ENCODE results near the gene SOD2. TPM values are rescaled to one million over a fixed set of nuclear protein-coding genes. Genes with fewer than 3 reads are reported as not detected.
A peak's percentile ranks its signal among the peaks of the same experiment; 100 is the strongest.

The SOD2 gene
- total and polyA plus RNA-seq, 2 of the 13 experiments (the other 11 are each of a cell fraction or from before 2014, with no cell fraction given) = 304 to 309 TPM

- Histone ChIP-seq H3K27me3 (ENCODE audit: control insufficient read depth in 1 of 2, insufficient read depth in 2 of 2, low read length in 2 of 2) (no peaks in the 10 kb centered on the region; a peak in 1 of 5 replicates), H3K27ac (ENCODE audit: extremely low read length, insufficient read depth, low read length) (no peak overlapping the region), H3K4me3 (replicated peaks in 1 of 3; ENCODE audit: insufficient read depth in 1 of 3, low read depth in 2 of 3, low read length in 3 of 3) (peak overlapping the region in 1 of 3 experiments; percentile 99; a peak in 3 of 6 replicates), H3K4me1 (ENCODE audit: insufficient read depth, low read length) (peaks cover 58% of the 10 kb centered on the region), H2AFZ (ENCODE audit: low read length) (no peak overlapping the region), H3K79me2 (ENCODE audit: insufficient read depth, low read length) (peaks cover 94% of the 10 kb centered on the region), H4K20me1 (ENCODE audit: insufficient read depth, low read length) (peaks cover 75% of the 10 kb centered on the region), H3K4me2 (ENCODE audit: low read depth, low read length) (peak overlapping the region; percentile 96), H3K36me3 (replicated peaks in 1 of 2; ENCODE audit: control insufficient read depth in 1 of 2, insufficient read depth in 2 of 2, low read length in 2 of 2) (peaks cover 0 to 4% of the 10 kb centered on the region in 2 experiments; a peak in 3 of 5 replicates), H3K9ac (ENCODE audit: insufficient read depth, low read depth, low read length) (no peak overlapping the region), H3K9me3 (ENCODE audit: low read length) (no peaks in the 10 kb centered on the region)
- ChIA-PET CTCF (ENCODE audit: low intra/inter-chr PET ratio, low total read pairs) (no interaction called here), POLR2A (interaction anchor here (0.7 to 13.1 kb wide), 4 partner anchors 30 to 76 kb away, joined by 3 to 175 read pairs (median 84); partner anchors contain the start of genes ACAT2, MRPL18 and TCP1)
- in situ Hi-C loops (cut with HindIII; ENCODE audit: extremely low pct_ligation_motif_present, low pct_unique_long_range_greater_than_20kb) (no loop called here), intact Hi-C loops (cut with micrococcal nuclease; ENCODE audit: unreplicated experiment) (no loop called here)
- no peak for DNase-seq (ENCODE audit: low spot score)
- 90% methylated on average over 6 of the region's 6 CpGs for WGBS (ENCODE audit: low lambda C conversion rate)
- no peak for ATAC-seq
- FAIRE-seq = no peak
- BruUV-seq (replicated peaks) = no TSS peak
- TF ChIP-seq ZNF329 (CRISPR knock-in tag; IDR thresholded peaks at IDR 0.05; ENCODE audit: low read depth) (no peak), CSRNP2 (CRISPR knock-in tag; conservative IDR thresholded peaks at IDR 0.05; ENCODE audit: low read depth) (no peak), YEATS4 (CRISPR knock-in tag; IDR thresholded peaks at IDR 0.05; ENCODE audit: borderline replicate concordance) (no peak), ZNF788 (CRISPR knock-in tag; IDR thresholded peaks at IDR 0.05; ENCODE audit: borderline replicate concordance) (no peak), ZFX (CRISPR knock-in tag; IDR thresholded peaks at IDR 0.05; ENCODE audit: low read depth) (no peak), UBTF (CRISPR knock-in tag; IDR thresholded peaks at IDR 0.05) (no peak), ZKSCAN8 (CRISPR knock-in tag; IDR thresholded peaks at IDR 0.05; ENCODE audit: borderline replicate concordance) (no peak), ZHX2 (IDR thresholded peaks at IDR 0.05; ENCODE audit: low read depth) (no peak), ZHX2 (CRISPR knock-in tag; IDR thresholded peaks at IDR 0.05; ENCODE audit: borderline replicate concordance) (no peak), SRY (CRISPR knock-in tag; IDR thresholded peaks at IDR 0.05) (no peak), BRD4 (CRISPR knock-in tag; IDR thresholded peaks at IDR 0.05) (no peak), ZFAT (CRISPR knock-in tag; conservative IDR thresholded peaks at IDR 0.05) (no peak), ZNF264 (CRISPR knock-in tag; IDR thresholded peaks at IDR 0.05) (no peak), DR1 (CRISPR knock-in tag; IDR thresholded peaks at IDR 0.05) (no peak), ZNF660 (CRISPR knock-in tag; IDR thresholded peaks at IDR 0.05; ENCODE audit: borderline replicate concordance, low read depth) (no peak), RXRA (CRISPR knock-in tag; IDR thresholded peaks at IDR 0.05) (no peak), RARA (CRISPR knock-in tag; IDR thresholded peaks at IDR 0.05) (no peak)
These were observed 37.3 kb upstream of the SOD2 start for GRCh38 chr6:159730332-159730676.
